Endodermal cell (in vitro differentiated cells): Measurements from ENCODE around the gene AAMDC. TPM values are rescaled to one million over a fixed set of nuclear protein-coding genes. Genes with fewer than 3 reads are reported as not detected.
"Not testable (repeated sequence)": the region's sequence is repeated elsewhere in the genome, so short reads cannot be mapped to it uniquely, and the experiment has no call there.

Source experiments
- DNase-seq: peaks from one replicate; pipeline ENCODE4 v3.0.0-alpha.2; 2017
- H3K27ac ChIP-seq: 2 replicates; pipeline ENCODE4 v1.5.1; 2013; ENCODE audit warnings: mild to moderate bottlenecking, low read depth, low read length, moderate library complexity
- H3K27me3 ChIP-seq: 2 replicates; pipeline ENCODE4 v1.6.1; 2013; ENCODE audit warnings: mild to moderate bottlenecking, low read length, moderate library complexity; ENCODE audit not compliant: insufficient read depth, control insufficient read depth, poor library complexity, severe bottlenecking
- H3K36me3 ChIP-seq: 2 replicates; pipeline ENCODE4 v1.7.0; 2013; ENCODE audit warnings: mild to moderate bottlenecking, low read length, moderate library complexity; ENCODE audit not compliant: control insufficient read depth, insufficient read depth
- H3K4me1 ChIP-seq: one replicate; pipeline ENCODE4 v1.7.0; 2013; ENCODE audit warnings: low read length; ENCODE audit not compliant: control insufficient read depth, insufficient read depth
- H3K4me3 ChIP-seq: 2 replicates; pipeline ENCODE4 v1.5.1; 2013; ENCODE audit warnings: mild to moderate bottlenecking, low read length, moderate library complexity
- H3K9ac ChIP-seq: 2 replicates; pipeline ENCODE4 v1.6.1; 2013; ENCODE audit warnings: mild to moderate bottlenecking, low read length, moderate library complexity; ENCODE audit not compliant: poor library complexity, severe bottlenecking; ENCODE audit errors: extremely low read depth
- H3K9me3 ChIP-seq: 2 replicates; pipeline ENCODE4 v1.6.1; 2013; ENCODE audit warnings: mild to moderate bottlenecking, low read length, moderate library complexity; ENCODE audit not compliant: control insufficient read depth
- H3K27ac Mint-ChIP-seq: 2 replicates; pipeline ENCODE4 v1.8.0; 2020; ENCODE audit warnings: mixed read lengths
- H3K27me3 Mint-ChIP-seq: 2 replicates; pipeline ENCODE4 v1.8.0; 2021; ENCODE audit warnings: mild to moderate bottlenecking, mixed read lengths; ENCODE audit not compliant: insufficient read depth
- H3K36me3 Mint-ChIP-seq: 2 replicates; pipeline ENCODE4 v1.8.0; 2020; ENCODE audit warnings: low read depth, mixed read lengths
- H3K4me1 Mint-ChIP-seq: 2 replicates; pipeline ENCODE4 v1.8.0; 2020; ENCODE audit warnings: mixed read lengths
- H3K4me3 Mint-ChIP-seq: 2 replicates; pipeline ENCODE4 v1.8.0; 2020; ENCODE audit warnings: mild to moderate bottlenecking, moderate library complexity, mixed read lengths
- H3K9me3 Mint-ChIP-seq: 2 replicates; pipeline ENCODE4 v1.8.0; 2020; ENCODE audit warnings: mild to moderate bottlenecking, mixed read lengths
- WGBS, 2 experiments: methylation state at CpG; one replicate each; pipeline versions ENCODE4 v1.1.5 to v1.1.7; 2013; ENCODE audit warnings: missing lambda C conversion rate in 2 of 2, mixed read lengths in 1 of 2; ENCODE audit not compliant: insufficient coverage in 1 of 2, insufficient read length in 1 of 2; 5-methylcytosine and 5-hydroxymethylcytosine counted together
- total RNA-seq, 2 donors: library from RNA; stranded (reverse); fragmentation: NEBNext Ultra II Directional in 1 of 2; extraction: Animal tissue kit (Norgen Biotek cat#: 25700) in 1 of 2; gene quantifications; 2 replicates in 1 of 2; 3 replicates in 1 of 2; pipeline ENCODE4 v1.2.1, GENCODE V29; 2021
- TF ChIP-seq, protein P1 (sequence below): fragments of 200-600 bp; sonication (generic); conservative IDR thresholded peaks from 2 replicates; pipeline ENCODE4 v1.5.0; 2021; ENCODE audit warnings: antibody characterized with exemption, mild to moderate bottlenecking

AAMDC gene
- total RNA-seq, 2 donors from 2014 or later, result 19.0 to 27.0 TPM

DNA sequence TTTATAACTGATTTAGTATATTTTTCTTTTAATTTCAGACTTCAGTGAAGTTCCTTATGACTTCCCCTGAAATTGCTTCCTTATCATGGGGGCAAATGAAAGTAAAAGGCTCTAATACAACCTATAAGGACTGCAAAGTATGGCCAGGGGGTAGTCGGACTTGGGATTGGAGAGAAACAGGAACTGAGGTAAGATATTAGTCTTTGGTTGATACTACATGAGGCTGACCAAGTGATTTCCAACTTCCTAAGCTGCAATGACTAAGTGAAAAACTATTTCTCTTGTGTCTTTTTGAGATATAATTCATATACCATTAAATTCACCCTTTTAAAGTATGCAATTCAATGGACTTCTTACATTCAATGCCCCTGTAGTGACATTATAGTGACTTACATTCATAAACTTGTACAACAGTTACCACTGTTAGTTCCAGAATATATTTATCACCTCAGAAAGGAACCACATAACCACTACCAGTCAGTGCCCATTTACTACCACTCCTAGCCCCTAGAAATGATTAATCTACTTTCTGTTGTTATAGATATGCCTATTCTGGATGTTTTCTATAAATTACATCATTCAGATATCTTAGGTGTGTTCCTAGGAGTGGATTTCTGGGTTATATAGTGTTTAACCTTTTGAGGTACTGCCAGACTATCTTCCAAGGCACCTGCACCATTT, 21.6 kb downstream of the AAMDC start:
- TF ChIP-seq, protein P1, sequence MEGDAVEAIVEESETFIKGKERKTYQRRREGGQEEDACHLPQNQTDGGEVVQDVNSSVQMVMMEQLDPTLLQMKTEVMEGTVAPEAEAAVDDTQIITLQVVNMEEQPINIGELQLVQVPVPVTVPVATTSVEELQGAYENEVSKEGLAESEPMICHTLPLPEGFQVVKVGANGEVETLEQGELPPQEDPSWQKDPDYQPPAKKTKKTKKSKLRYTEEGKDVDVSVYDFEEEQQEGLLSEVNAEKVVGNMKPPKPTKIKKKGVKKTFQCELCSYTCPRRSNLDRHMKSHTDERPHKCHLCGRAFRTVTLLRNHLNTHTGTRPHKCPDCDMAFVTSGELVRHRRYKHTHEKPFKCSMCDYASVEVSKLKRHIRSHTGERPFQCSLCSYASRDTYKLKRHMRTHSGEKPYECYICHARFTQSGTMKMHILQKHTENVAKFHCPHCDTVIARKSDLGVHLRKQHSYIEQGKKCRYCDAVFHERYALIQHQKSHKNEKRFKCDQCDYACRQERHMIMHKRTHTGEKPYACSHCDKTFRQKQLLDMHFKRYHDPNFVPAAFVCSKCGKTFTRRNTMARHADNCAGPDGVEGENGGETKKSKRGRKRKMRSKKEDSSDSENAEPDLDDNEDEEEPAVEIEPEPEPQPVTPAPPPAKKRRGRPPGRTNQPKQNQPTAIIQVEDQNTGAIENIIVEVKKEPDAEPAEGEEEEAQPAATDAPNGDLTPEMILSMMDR, result no peak
- H3K4me1 ChIP-seq, result no peaks in the 10 kb centered on the region
- H3K4me3 ChIP-seq, result no peak overlapping the region
- H3K9me3 ChIP-seq, result peaks cover 21% of the 10 kb centered on the region
- DNase-seq, result no peak
- Mint-ChIP-seq H3K27ac (no peak overlapping the region), H3K36me3 (peaks cover 47% of the 10 kb centered on the region), H3K9me3 (peaks cover 16% of the 10 kb centered on the region), H3K27me3 (no peaks in the 10 kb centered on the region), H3K4me3 (no peak overlapping the region), H3K4me1 (no peaks in the 10 kb centered on the region)
- WGBS, 2 experiments, result 84% methylated on average over 1 of the region's 1 CpG; no CpG with 5 or more reads in 1 of the 2 experiments
- H3K27ac ChIP-seq, result no peak overlapping the region
- no peaks in the 10 kb centered on the region for H3K27me3 ChIP-seq
- no peak overlapping the region for H3K9ac ChIP-seq
- peaks cover 31% of the 10 kb centered on the region for H3K36me3 ChIP-seq

DNA sequence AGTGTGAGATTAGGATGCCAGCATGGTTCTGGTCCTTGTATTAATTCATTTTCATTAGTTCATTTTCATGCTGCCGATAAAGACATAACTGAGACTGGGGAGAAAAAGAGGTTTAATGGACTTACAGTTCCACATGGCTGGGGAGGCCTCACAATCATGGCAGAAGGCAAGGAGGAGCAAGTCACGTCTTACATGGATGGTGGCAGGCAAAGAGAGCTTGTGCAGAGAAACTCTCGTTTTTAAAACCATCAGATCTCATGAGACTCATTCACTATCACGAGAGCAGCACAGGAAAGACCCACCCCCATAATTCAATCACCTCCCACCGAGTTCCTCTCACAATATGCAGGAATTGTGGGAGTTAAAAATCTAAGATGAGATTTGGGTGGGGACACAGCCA, 22.8 kb downstream of the AAMDC start:
- not testable (repeated sequence) for H3K27me3 Mint-ChIP-seq, H3K4me3 Mint-ChIP-seq, H3K4me3 ChIP-seq, H3K9me3 Mint-ChIP-seq, H3K27ac Mint-ChIP-seq, H3K27me3 ChIP-seq, DNase-seq, H3K4me1 Mint-ChIP-seq, H3K4me1 ChIP-seq, H3K27ac ChIP-seq, H3K9ac ChIP-seq
- WGBS, 2 experiments, result 86 to 93% methylated on average over 1 to 3 of the region's 5 CpGs
- Histone ChIP-seq H3K36me3 (peaks cover 36% of the 10 kb centered on the region), H3K9me3 (peaks cover 21% of the 10 kb centered on the region)
- peaks cover 50% of the 10 kb centered on the region for H3K36me3 Mint-ChIP-seq

DNA sequence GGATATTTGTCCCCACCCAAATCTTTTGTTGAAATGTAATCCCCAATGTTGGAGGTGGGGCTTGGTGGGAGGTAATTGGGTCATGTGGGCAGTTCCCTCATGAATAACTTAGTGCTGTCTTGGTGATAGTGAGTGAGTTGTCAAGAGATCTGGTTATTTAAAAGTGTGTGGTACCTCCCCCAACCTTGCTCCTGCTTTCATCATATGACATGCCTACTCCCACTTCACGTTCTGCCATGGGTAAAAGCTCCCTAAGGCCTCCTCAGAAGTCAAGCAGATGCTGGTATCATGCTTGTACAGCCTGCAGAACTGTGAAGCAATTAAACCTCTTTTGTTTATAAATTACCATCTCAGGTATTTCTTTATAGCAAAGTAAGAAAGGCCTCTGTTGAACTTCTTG, 30.6 kb downstream of the AAMDC start:
- WGBS, 2 experiments, result 82% methylated on average over 1 of the region's 1 CpG; no CpG with 5 or more reads in 1 of the 2 experiments
- TF ChIP-seq, protein P1, result no peak
- Histone ChIP-seq H3K27me3 (no peaks in the 10 kb centered on the region), H3K4me3 (no peak overlapping the region), H3K36me3 (peaks cover 51% of the 10 kb centered on the region), H3K9me3 (peaks cover 37% of the 10 kb centered on the region), H3K4me1 (no peaks in the 10 kb centered on the region), H3K9ac (no peak overlapping the region), H3K27ac (no peak overlapping the region)
- Mint-ChIP-seq H3K27ac (no peak overlapping the region), H3K4me3 (no peak overlapping the region), H3K4me1 (no peaks in the 10 kb centered on the region), H3K36me3 (peaks cover 52% of the 10 kb centered on the region), H3K27me3 (no peaks in the 10 kb centered on the region), H3K9me3 (peaks cover 44% of the 10 kb centered on the region)
- DNase-seq, result no peak

DNA sequence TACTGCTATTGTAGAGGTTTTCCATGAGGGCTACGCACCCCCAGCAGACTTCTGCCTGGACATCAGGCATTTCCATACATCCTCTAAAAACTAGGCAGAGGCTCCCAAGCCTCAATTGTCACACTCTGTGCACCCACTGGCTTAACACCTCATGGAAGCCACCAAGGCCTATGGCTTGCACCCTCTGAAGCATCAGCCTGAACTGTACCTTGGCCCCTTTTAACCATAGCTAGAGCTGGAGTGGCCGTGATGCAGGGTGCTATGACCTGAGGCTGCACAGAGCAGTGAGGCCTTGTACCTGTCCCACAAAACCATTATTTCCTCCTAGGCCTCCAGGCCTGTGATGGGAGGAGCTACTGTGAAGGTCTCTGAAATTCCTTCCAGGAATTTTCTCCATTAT, 33.9 kb downstream of the AAMDC start:
- no peaks in the 10 kb centered on the region for H3K27me3 Mint-ChIP-seq
- peaks cover 50% of the 10 kb centered on the region for H3K36me3 ChIP-seq
- DNase-seq, result no peak
- H3K9me3 Mint-ChIP-seq, result peaks cover 49% of the 10 kb centered on the region
- no peaks in the 10 kb centered on the region for H3K27me3 ChIP-seq
- no peak overlapping the region for H3K27ac ChIP-seq
- WGBS, 2 experiments, result 83 to 98% methylated on average over 2 of the region's 2 CpGs
- no peaks in the 10 kb centered on the region for H3K4me1 Mint-ChIP-seq
- no peak overlapping the region for H3K9ac ChIP-seq
- H3K4me3 ChIP-seq, result peak overlapping the region; percentile 69
- H3K4me1 ChIP-seq, result no peaks in the 10 kb centered on the region
- TF ChIP-seq, protein P1, result no peak
- no peak overlapping the region for H3K27ac Mint-ChIP-seq
- H3K4me3 Mint-ChIP-seq, result no peak overlapping the region
- H3K9me3 ChIP-seq, result peaks cover 43% of the 10 kb centered on the region
- H3K36me3 Mint-ChIP-seq, result peaks cover 54% of the 10 kb centered on the region

DNA sequence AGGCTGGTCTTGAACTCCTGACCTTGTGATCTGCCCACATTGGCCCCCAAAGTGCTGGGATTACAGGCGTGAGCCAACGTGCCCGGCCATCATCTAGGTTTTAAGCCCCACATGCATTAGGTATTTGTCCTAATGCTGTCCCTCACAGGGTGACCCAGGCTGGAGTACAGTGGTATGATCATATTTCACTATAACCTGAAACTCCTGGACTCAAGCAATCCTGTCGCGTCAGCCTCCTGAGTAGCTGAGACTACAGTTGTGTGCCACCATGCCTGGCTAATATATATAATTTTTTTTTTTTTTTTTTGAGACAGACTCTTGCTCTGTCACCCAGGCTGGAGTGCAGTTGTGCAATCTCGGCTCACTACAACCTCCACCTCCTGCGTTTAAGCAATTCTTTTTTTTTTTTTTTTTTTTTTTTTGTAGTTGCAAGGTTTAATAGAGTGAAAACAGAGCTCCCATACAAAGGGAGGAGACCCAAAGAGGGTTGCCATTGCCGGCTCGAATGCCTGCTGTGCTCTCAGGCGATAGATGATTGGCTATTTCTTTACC, 37.0 kb downstream of the AAMDC start:
- H3K27ac Mint-ChIP-seq, H3K27me3 Mint-ChIP-seq: not testable (repeated sequence)
- peaks cover 38% of the 10 kb centered on the region for H3K36me3 Mint-ChIP-seq

More for the DNA sequence above, 37.0 kb downstream of the AAMDC start:
- H3K4me1 ChIP-seq, H3K4me1 Mint-ChIP-seq, DNase-seq, H3K27ac ChIP-seq, H3K27me3 ChIP-seq, H3K9ac ChIP-seq, H3K4me3 ChIP-seq, H3K4me3 Mint-ChIP-seq: not testable (repeated sequence)
- Histone ChIP-seq H3K9me3 (peaks cover 39% of the 10 kb centered on the region), H3K36me3 (peaks cover 39% of the 10 kb centered on the region)
- WGBS, 2 experiments, result 91 to 95% methylated on average over 6 to 10 of the region's 10 CpGs
- peaks cover 39% of the 10 kb centered on the region for H3K9me3 Mint-ChIP-seq
